Activated T-helper 2 cell treated with anti-CD3 and anti-CD28 coated beads, Interferon-gamma antibody, Interleukin-2, Interleukin-4, amounts not matched to agents 10 μg/mL and 5 μg/mL and 100 μg/mL, durations not matched to agents 14 hours and 24 hours and 36 hours (primary cell): ENCODE measurements around the gene OR4D1. TPM values are rescaled to one million over a fixed set of nuclear protein-coding genes. Genes with fewer than 3 reads are reported as not detected.

Experiments used
- DNase-seq: peaks from one replicate; pipeline ENCODE4 v3.0.0; 2021; ENCODE audit warnings: low spot score
- H3K27ac Mint-ChIP-seq: one replicate; pipeline ENCODE4 v1.8.0; 2021; ENCODE audit warnings: mixed read lengths
- H3K27me3 Mint-ChIP-seq: one replicate; pipeline ENCODE4 v1.8.0; 2021; ENCODE audit warnings: low read depth, mixed read lengths
- H3K36me3 Mint-ChIP-seq: one replicate; pipeline ENCODE4 v1.8.0; 2021; ENCODE audit warnings: low read depth, mixed read lengths
- H3K4me1 Mint-ChIP-seq: one replicate; pipeline ENCODE4 v1.8.0; 2021; ENCODE audit warnings: low read depth, mixed read lengths
- H3K4me3 Mint-ChIP-seq: one replicate; pipeline ENCODE4 v1.8.0; 2021; ENCODE audit warnings: low read depth, mild to moderate bottlenecking, moderate library complexity, mixed read lengths
- H3K9me3 Mint-ChIP-seq: one replicate; pipeline ENCODE4 v1.8.0; 2021; ENCODE audit warnings: mixed read lengths
- intact Hi-C: fragments of 100-400 bp; cut with micrococcal nuclease; formaldehyde crosslinking; loops from one replicate; pipeline ENCODE4 v1.15.1; 2023
- total RNA-seq: library from RNA; stranded (reverse); gene quantifications from 2 replicates; pipeline ENCODE4 v1.2.3, GENCODE V29; 2022

The OR4D1 gene
- total RNA-seq, 1 donor from 2014 or later = 0.09 TPM

DNA sequence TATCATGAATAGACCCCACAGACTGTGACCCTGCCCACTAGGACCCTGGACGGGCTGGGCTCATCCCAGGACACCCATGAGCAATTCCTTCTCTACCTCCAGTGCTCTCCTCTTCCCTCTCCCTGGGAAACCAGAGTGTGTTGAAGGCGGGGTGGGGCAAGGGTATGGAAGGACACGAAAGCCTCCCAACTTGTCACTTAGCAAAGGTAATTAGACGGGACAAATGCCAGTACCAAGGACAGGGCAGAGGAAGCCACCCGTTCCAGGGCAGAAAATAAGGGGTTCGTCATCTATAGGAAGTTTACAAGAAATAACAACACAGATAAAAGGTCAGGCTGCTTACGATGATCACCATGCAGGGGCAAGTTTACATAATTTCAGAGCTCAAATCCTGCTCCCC, 39.5 kb downstream of the OR4D1 start:
- intact Hi-C loops = no loop called here
- Mint-ChIP-seq H3K27me3 (peaks cover 6% of the 10 kb centered on the region), H3K9me3 (no peaks in the 10 kb centered on the region), H3K27ac (no peak overlapping the region), H3K4me1 (no peaks in the 10 kb centered on the region), H3K36me3 (no peaks in the 10 kb centered on the region), H3K4me3 (no peak overlapping the region)
- no peak for DNase-seq

DNA sequence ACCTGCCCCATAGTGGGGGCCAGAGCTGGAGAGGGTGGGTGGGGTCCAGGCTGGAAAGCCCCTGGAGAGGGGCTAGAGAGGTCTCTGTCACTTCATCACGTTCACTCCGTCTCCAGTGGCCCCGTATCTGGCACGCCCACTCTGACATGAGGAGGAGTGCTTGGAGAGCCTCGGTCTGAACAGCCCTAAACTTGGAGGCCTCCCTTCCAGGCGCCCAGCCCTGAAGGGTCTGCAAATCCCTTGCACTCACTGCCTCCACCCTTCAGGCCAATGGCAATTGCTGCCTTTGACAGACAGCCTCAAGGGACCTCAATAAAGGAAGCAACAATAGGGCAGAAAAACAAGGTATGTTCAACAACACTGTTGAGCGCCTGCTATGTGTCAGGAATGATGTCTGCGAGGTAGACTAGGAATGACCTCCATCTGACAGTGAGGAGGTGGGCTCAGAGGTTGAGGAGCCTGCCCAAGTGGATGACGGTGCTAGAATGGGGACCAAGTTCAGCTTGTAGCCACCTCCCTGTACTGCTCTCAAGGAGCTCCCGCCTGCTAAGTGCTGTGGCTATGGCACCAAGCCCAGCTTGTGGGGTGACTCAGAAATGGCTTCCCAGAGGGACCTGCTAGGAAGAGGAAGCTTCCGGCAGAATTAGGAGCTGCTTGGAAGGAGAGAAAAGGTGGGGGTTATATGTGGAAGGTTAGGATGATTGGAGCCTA, 41.4 kb downstream of the OR4D1 start:
- DNase-seq = no peak

GRCh38 chr17:58191241-58191896, 43.2 kb downstream of the OR4D1 start:
- H3K4me1 Mint-ChIP-seq = no peaks in the 10 kb centered on the region
- H3K9me3 Mint-ChIP-seq = no peaks in the 10 kb centered on the region
- no peak overlapping the region for H3K27ac Mint-ChIP-seq
- H3K36me3 Mint-ChIP-seq = no peaks in the 10 kb centered on the region
- DNase-seq = no peak
- H3K4me3 Mint-ChIP-seq = no peak overlapping the region
- intact Hi-C loops = no loop called here
- H3K27me3 Mint-ChIP-seq = peaks cover 6% of the 10 kb centered on the region

More for the DNA sequence above, 41.4 kb downstream of the OR4D1 start:
- Mint-ChIP-seq H3K9me3 (no peaks in the 10 kb centered on the region), H3K4me1 (no peaks in the 10 kb centered on the region), H3K4me3 (no peak overlapping the region), H3K27ac (no peak overlapping the region), H3K36me3 (no peaks in the 10 kb centered on the region), H3K27me3 (peaks cover 6% of the 10 kb centered on the region)
- intact Hi-C loops = no loop called here

DNA sequence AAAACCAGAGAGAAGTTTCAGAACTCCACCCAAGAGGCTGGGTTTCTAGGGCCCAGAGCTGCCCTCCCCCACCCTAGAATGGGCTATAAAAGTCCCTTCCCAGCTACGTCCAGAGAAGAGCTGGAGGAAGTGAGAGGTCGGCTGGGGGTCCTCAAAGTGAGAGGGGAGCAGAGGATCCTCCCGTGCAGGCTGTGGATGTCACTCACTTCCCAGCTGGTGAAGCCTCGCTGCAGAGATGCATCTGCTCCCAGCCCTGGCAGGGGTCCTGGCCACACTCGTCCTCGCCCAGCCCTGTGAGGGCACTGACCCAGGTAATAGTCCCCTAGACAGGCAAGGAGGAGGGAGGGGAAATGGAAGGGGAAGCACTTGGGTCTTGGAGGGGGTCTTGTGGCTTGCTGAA, 44.4 kb downstream of the OR4D1 start, which contains the start of gene EPX:
TSS of gene EPX (plus strand) at position 115 of the 400 bp plus-strand sequence. CDS start at position 236, 121 bp downstream.
- H3K27me3 Mint-ChIP-seq = peaks cover 3% of the 10 kb centered on the region
- intact Hi-C loops = no loop called here
- H3K27ac Mint-ChIP-seq = no peak within 1 kb of the TSS
- no peak within 1 kb of the TSS for H3K4me3 Mint-ChIP-seq
- DNase-seq = no peak
- no peaks in the 10 kb centered on the region for H3K9me3 Mint-ChIP-seq
- no peaks in the 10 kb centered on the region for H3K36me3 Mint-ChIP-seq
- H3K4me1 Mint-ChIP-seq = no peaks in the 10 kb centered on the region

- Mint-ChIP-seq H3K9me3 (no peaks in the 10 kb centered on the region), H3K4me3 (no peak overlapping the region), H3K27me3 (no peaks in the 10 kb centered on the region), H3K4me1 (no peaks in the 10 kb centered on the region), H3K36me3 (no peaks in the 10 kb centered on the region), H3K27ac (no peak overlapping the region)
- no peak for DNase-seq
- intact Hi-C loops = no loop called here
These were observed 45.6 kb downstream of the OR4D1 start for GRCh38 chr17:58193641-58194255.

DNA sequence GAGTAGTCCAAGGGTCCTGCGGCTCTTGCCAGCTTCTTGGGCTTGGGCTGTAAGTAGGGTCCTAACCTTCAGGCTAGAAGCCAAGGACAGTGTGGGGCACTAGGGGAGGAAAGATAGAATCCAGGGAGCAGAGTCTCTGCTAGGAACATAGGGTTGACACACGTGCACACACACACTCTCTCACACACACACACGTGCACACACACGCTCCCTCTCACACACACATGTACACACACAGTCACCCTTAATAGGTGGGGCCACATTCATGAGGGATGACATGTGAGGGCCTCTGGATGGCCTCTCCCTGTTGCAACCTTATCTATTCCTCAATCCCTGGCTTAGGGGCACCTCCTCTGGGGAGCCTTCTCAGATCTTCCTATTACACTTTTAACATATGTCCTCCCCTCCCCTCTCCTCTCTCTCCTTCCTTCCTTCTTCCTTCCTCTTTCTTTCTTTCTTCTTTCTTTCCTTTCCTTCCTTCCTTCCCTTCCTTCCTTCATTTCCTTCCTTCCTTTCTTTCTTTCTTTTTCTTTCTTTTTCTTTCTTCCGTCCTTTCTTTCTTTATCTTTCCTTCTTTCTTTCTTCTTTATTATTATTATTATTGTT, 47.4 kb downstream of the OR4D1 start:
- Mint-ChIP-seq H3K27ac (no peak overlapping the region), H3K27me3 (peaks cover 3% of the 10 kb centered on the region), H3K9me3 (no peaks in the 10 kb centered on the region), H3K4me1 (no peaks in the 10 kb centered on the region), H3K36me3 (no peaks in the 10 kb centered on the region), H3K4me3 (no peak overlapping the region)
- no peak for DNase-seq
- intact Hi-C loops = no loop called here

GRCh38 chr17:58196610-58197009, 48.4 kb downstream of the OR4D1 start:
- H3K27ac Mint-ChIP-seq = no peak overlapping the region
- intact Hi-C loops = no loop called here
- H3K36me3 Mint-ChIP-seq = no peaks in the 10 kb centered on the region
- no peak overlapping the region for H3K4me3 Mint-ChIP-seq
- DNase-seq = no peak
- H3K27me3 Mint-ChIP-seq = peaks cover 3% of the 10 kb centered on the region
- H3K9me3 Mint-ChIP-seq = no peaks in the 10 kb centered on the region
- no peaks in the 10 kb centered on the region for H3K4me1 Mint-ChIP-seq

DNA sequence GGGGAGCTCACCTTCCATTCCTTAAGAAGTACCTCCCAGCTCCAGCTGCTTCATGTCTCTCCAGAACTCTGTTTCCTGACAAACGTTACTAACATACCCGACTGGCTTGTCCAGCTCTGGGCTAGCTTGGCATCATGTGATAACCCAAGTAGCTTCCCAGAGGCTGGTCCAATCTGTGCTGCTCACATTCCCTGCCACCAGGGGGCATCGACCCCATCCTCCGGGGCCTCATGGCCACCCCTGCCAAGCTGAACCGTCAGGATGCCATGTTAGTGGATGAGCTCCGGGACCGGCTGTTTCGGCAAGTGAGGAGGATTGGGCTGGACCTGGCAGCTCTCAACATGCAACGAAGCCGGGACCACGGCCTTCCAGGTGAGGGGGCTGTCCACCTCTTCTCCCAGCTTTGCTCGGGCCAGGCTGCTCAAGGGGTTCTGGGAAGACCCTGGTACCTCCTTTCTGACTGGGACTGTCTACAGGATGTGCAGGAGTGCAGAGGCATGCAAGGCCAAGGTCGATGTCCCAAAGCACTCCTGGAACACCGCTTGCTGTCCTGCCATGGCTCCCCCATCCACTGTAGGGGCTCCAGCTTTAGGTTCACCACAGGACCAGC, 51.9 kb downstream of the OR4D1 start:
- Mint-ChIP-seq H3K27ac (no peak overlapping the region), H3K36me3 (no peaks in the 10 kb centered on the region), H3K27me3 (peaks cover 3% of the 10 kb centered on the region), H3K9me3 (no peaks in the 10 kb centered on the region), H3K4me3 (no peak overlapping the region), H3K4me1 (no peaks in the 10 kb centered on the region)
- peak; percentile 35 for DNase-seq
- intact Hi-C loops = loop anchor here (5.0 kb wide), 1 partner anchor 247 kb away; no protein-coding TSS in a partner anchor

DNA sequence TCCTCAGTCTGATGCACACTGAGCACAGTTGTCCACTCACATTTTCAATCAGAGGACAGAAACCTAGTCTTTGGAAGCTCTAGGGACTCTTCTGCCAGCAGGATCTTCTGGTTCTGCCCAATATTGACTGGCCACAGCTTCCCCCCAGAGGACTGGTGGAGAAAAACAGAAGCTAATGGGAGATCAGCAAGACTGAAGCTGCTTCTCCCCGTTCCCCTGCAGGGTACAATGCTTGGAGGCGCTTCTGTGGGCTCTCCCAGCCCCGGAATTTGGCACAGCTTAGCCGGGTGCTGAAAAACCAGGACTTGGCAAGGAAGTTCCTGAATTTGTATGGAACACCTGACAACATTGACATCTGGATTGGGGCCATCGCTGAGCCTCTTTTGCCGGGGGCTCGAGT, 54.7 kb downstream of the OR4D1 start:
- Mint-ChIP-seq H3K4me3 (no peak overlapping the region), H3K4me1 (no peaks in the 10 kb centered on the region), H3K27me3 (peaks cover 3% of the 10 kb centered on the region), H3K36me3 (no peaks in the 10 kb centered on the region), H3K27ac (no peak overlapping the region), H3K9me3 (no peaks in the 10 kb centered on the region)
- intact Hi-C loops = loop anchor here (5.0 kb wide), 1 partner anchor 244 kb away; no protein-coding TSS in a partner anchor
- no peak for DNase-seq

DNA sequence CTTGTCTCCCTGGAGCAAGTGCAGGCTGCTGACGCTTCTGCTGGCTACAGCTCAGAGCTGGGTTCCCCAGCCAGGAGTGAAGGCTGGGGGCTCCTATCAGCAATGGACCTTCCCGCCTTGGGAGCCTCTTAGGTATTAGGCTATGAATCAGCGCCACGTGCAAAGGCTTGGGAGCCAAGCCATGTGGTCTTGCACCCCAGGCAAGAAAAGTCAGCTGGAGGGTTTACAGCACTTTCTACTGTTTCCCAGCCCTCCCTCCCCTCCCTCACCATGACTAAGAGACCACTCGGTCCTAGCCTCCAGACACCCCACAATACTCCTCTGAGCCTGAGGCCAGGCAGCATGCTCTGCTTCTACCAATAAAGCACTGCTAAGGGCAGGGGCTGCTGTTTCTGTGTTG, 56.6 kb downstream of the OR4D1 start:
- no peaks in the 10 kb centered on the region for H3K9me3 Mint-ChIP-seq
- H3K36me3 Mint-ChIP-seq = peaks cover 2% of the 10 kb centered on the region
- H3K4me3 Mint-ChIP-seq = no peak overlapping the region
- H3K27ac Mint-ChIP-seq = no peak overlapping the region
- DNase-seq = no peak
- H3K27me3 Mint-ChIP-seq = peaks cover 3% of the 10 kb centered on the region
- intact Hi-C loops = loop anchor here (5.0 kb wide), 1 partner anchor 243 kb away; no protein-coding TSS in a partner anchor
- H3K4me1 Mint-ChIP-seq = no peaks in the 10 kb centered on the region

DNA sequence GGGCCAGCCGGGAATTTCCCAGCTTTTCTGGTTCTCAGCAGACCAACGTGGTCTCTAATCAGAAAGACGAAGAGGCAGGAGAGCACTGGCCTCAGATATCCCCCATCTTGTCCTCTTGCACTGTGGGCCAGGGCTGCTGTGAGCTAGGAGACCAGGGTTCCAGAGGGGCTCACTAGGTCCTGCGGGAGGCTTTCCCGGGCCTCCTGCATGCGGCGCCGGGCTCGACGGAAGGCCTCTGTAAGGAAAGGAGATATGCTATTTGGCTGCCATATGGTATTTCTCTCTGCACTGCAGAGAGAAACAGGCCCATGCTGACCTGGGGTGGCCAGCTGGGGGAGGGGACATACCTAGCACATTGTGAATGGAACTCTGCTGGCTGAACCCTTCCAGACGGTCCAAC, 57.8 kb downstream of the OR4D1 start:
- H3K4me1 Mint-ChIP-seq = no peaks in the 10 kb centered on the region
- intact Hi-C loops = no loop called here
- H3K36me3 Mint-ChIP-seq = peaks cover 8% of the 10 kb centered on the region
- no peaks in the 10 kb centered on the region for H3K9me3 Mint-ChIP-seq
- DNase-seq = no peak
- H3K27me3 Mint-ChIP-seq = no peaks in the 10 kb centered on the region
- H3K27ac Mint-ChIP-seq = no peak overlapping the region
- H3K4me3 Mint-ChIP-seq = no peak overlapping the region

- Mint-ChIP-seq H3K4me3 (no peak overlapping the region), H3K27me3 (no peaks in the 10 kb centered on the region), H3K27ac (no peak overlapping the region), H3K9me3 (no peaks in the 10 kb centered on the region), H3K4me1 (no peaks in the 10 kb centered on the region), H3K36me3 (peaks cover 13% of the 10 kb centered on the region)
- intact Hi-C loops = no loop called here
- no peak for DNase-seq
These were observed 59.3 kb downstream of the OR4D1 start for GRCh38 chr17:58207451-58207850.
